C1 segment of cervical spinal cord (tissue), 14 donors: ENCODE data around the gene ZNF337.
"Not testable (repeated sequence)": the region's sequence is repeated elsewhere in the genome, so short reads cannot be mapped to it uniquely, and the experiment has no call there.

Source experiments
- DNase-seq, 14 donors: peaks; one replicate each; lab custom pipeline; 2025; lab: John Stamatoyannopoulos, UW

The ZNF337 gene

GRCh38 chr20:25630615-25631014 is 66.0 kb downstream of the ZNF337 start:
- not testable (repeated sequence) for DNase-seq

GRCh38 chr20:25629816-25630499 is 66.7 kb downstream of the ZNF337 start:
- DNase-seq: no peak

GRCh38 chr20:25626779-25627178 is 69.9 kb downstream of the ZNF337 start:
- DNase-seq: no peak

- peak in 3 of 14 donors; percentile 12 to 39 (median 37) for DNase-seq
Observed at GRCh38 chr20:25624500-25624939, 72.1 kb downstream of the ZNF337 start.
